Islet of Langerhans (tissue), 1 donor: ENCODE data around the gene MIPEP.
"Not testable (repeated sequence)": the region's sequence is repeated elsewhere in the genome, so short reads cannot be mapped to it uniquely, and the experiment has no call there.

ENCODE experiments used
- FAIRE-seq: peaks from one replicate; lab custom pipeline; 2011; peaks lifted over from hg19 to GRCh38; lab: Jason Lieb, UNC

Gene MIPEP

GRCh38 chr13:23889615-23890607 lies 711 bp upstream of the MIPEP start:
- no peak for FAIRE-seq

- FAIRE-seq, result not testable (repeated sequence)
Observed at GRCh38 chr13:23884361-23884760, 4.8 kb downstream of the MIPEP start.

GRCh38 chr13:23883255-23883654 lies 5.9 kb downstream of the MIPEP start:
- FAIRE-seq, result no peak

GRCh38 chr13:23881402-23881800 lies 7.8 kb downstream of the MIPEP start:
- not testable (repeated sequence) for FAIRE-seq

- FAIRE-seq, result not testable (repeated sequence)
Observed at GRCh38 chr13:23880493-23881401, 8.5 kb downstream of the MIPEP start.

GRCh38 chr13:23877286-23877685 lies 11.9 kb downstream of the MIPEP start:
- FAIRE-seq, result no peak

- no peak for FAIRE-seq
Observed at GRCh38 chr13:23876265-23876664, 12.9 kb downstream of the MIPEP start.

- FAIRE-seq, result peak; percentile 99
Observed at GRCh38 chr13:23871616-23872220, 17.5 kb downstream of the MIPEP start.

- no peak for FAIRE-seq
Observed at GRCh38 chr13:23870356-23871140, 18.7 kb downstream of the MIPEP start.

- no peak for FAIRE-seq
Observed at GRCh38 chr13:23868521-23868920, 20.7 kb downstream of the MIPEP start.

- FAIRE-seq, result no peak
Observed at GRCh38 chr13:23867027-23867491, 22.1 kb downstream of the MIPEP start.

GRCh38 chr13:23866420-23867026 lies 22.7 kb downstream of the MIPEP start:
- FAIRE-seq, result no peak

GRCh38 chr13:23865906-23866305 lies 23.3 kb downstream of the MIPEP start:
- no peak for FAIRE-seq

GRCh38 chr13:23865026-23865425 lies 24.2 kb downstream of the MIPEP start:
- no peak for FAIRE-seq

- FAIRE-seq, result no peak
Observed at GRCh38 chr13:23861310-23861709, 27.9 kb downstream of the MIPEP start.

- FAIRE-seq, result no peak
Observed at GRCh38 chr13:23859904-23860303, 29.3 kb downstream of the MIPEP start.

- no peak for FAIRE-seq
Observed at GRCh38 chr13:23859455-23859854, 29.7 kb downstream of the MIPEP start.

- no peak for FAIRE-seq
Observed at GRCh38 chr13:23858546-23858945, 30.7 kb downstream of the MIPEP start.

- FAIRE-seq, result peak; percentile 91
Observed at GRCh38 chr13:23856008-23856750, 33.0 kb downstream of the MIPEP start.

- FAIRE-seq, result no peak
Observed at GRCh38 chr13:23855360-23855759, 33.8 kb downstream of the MIPEP start.
